Measurements from ENCODE around the gene ALPL. TPM values are rescaled to one million over a fixed set of nuclear protein-coding genes. Genes with fewer than 3 reads are reported as not detected.

The ALPL gene
- total and polyA plus RNA-seq, 9 of the 15 experiments (the other 6 are each of a cell fraction or from before 2014, with no cell fraction given), result 0.04 to 0.38 (median 0.18) TPM; not detected in 4

GRCh38 chr1:21550866-21551475 is 41.7 kb downstream of the ALPL start:
- no peak overlapping the region for H3K4me3 ChIP-seq
- no TSS peak for BruUV-seq (replicated peaks)
- peaks cover 2 to 14% of the 10 kb centered on the region in 2 experiments for H3K4me1 ChIP-seq (replicated peaks in 1 of 2; ENCODE audit: control insufficient read depth in 2 of 2, insufficient read depth in 2 of 2, low read length in 2 of 2)
- no peaks in the 10 kb centered on the region for H4K20me1 ChIP-seq (replicated peaks; ENCODE audit: control insufficient read depth, insufficient read depth, low read length)
- no peaks in the 10 kb centered on the region for H3K9me1 ChIP-seq (ENCODE audit: control insufficient read depth, insufficient read depth, low read length)
- ATAC-seq (peak; percentile 28), DNase-seq (ENCODE audit: extremely low read depth in 1 of 4, low spot score in 3 of 4) (no peak), FAIRE-seq (no peak)
- H3K9ac ChIP-seq (ENCODE audit: insufficient read depth in 1 of 2, low read depth in 2 of 2, low read length in 2 of 2), result peak overlapping the region in 1 of 2 experiments; percentile 32; a peak in 1 of 4 replicates
- peak overlapping the region; percentile 42 for H3K4me2 ChIP-seq (ENCODE audit: insufficient read depth, low read length)
- in situ Hi-C loops (cut with MboI), result no loop called here
- WGBS (ENCODE audit: insufficient coverage, low coverage, missing lambda C conversion rate), result 34% methylated on average over 12 of the region's 12 CpGs
- no peaks in the 10 kb centered on the region for H3K9me3 ChIP-seq (replicated peaks; ENCODE audit: control insufficient read depth, insufficient read depth, low read depth, low read length)
- H3K27me3 ChIP-seq (ENCODE audit: control insufficient read depth in 2 of 2, insufficient read depth in 2 of 2, low read length in 2 of 2), result peaks cover 28 to 65% of the 10 kb centered on the region in 2 experiments
- no peak for TF ChIP-seq RB1 (IDR thresholded peaks at IDR 0.05; ENCODE audit: low read depth)
- no peak for TF ChIP-seq GATA2 (CRISPR knock-in tag; IDR thresholded peaks at IDR 0.05)
- no peak for TF ChIP-seq TFAP4 (CRISPR knock-in tag; IDR thresholded peaks at IDR 0.05; ENCODE audit: borderline replicate concordance)
- 0 out of 2 replicates have a peak, but pooled peaks have one; percentile 30 for TF ChIP-seq ZFX (CRISPR knock-in tag; IDR thresholded peaks at IDR 0.05)
- TF ChIP-seq MAX (CRISPR knock-in tag; IDR thresholded peaks at IDR 0.05), result 0 out of 2 replicates have a peak, but pooled peaks have one; percentile 17
- TF ChIP-seq IRF9 (tag; IDR thresholded peaks at IDR 0.05), result no peak
- no peak for TF ChIP-seq MECOM (CRISPR knock-in tag; IDR thresholded peaks at IDR 0.05)
- TF ChIP-seq ZFP36 (IDR thresholded peaks at IDR 0.05; ENCODE audit: low read depth, low read length, partially characterized antibody), result peak; percentile 1
- TF ChIP-seq KDM5B (IDR thresholded peaks at IDR 0.05; ENCODE audit: insufficient replicate concordance, low read depth, low read length), result peak; percentile 45
- TF ChIP-seq FOXM1 (IDR thresholded peaks at IDR 0.05; ENCODE audit: low read depth), result no peak
- TF ChIP-seq FOXM1 (CRISPR knock-in tag; IDR thresholded peaks at IDR 0.05; ENCODE audit: low read depth), result no peak
- ChIA-PET POLR2A (interaction anchor here (0.6 to 1.4 kb wide), 4 partner anchors 9 to 206 kb away, joined by 3 to 5 read pairs (median 3); no protein-coding TSS in a partner anchor), CTCF (ENCODE audit: low intra/inter-chr PET ratio) (no interaction called here)
- no peaks in the 10 kb centered on the region for H3K79me2 ChIP-seq (ENCODE audit: control insufficient read depth, insufficient read depth, low read length)
- peak overlapping the region; percentile 83 for H2AFZ ChIP-seq (ENCODE audit: low read depth, low read length)
- no peaks in the 10 kb centered on the region for H3K36me3 ChIP-seq (ENCODE audit: control insufficient read depth, insufficient read depth, low read length)
- intact Hi-C loops (cut with micrococcal nuclease), result no loop called here
- no peak overlapping the region for H3K27ac ChIP-seq (ENCODE audit: extremely low read depth, low read depth, low read length)
